HEK293 (cell line): ENCODE measurements around the gene PRSS2.
"Not testable (repeated sequence)": the region's sequence is repeated elsewhere in the genome, so short reads cannot be mapped to it uniquely, and the experiment has no call there.

ENCODE experiments used
- SP2 ChIP-seq: fragments of 450-650 bp; formaldehyde crosslinking; IDR thresholded peaks from 2 replicates; pipeline ENCODE4 v1.5.1; 2016; ENCODE audit warnings: missing biosample characterization, missing genetic modification characterization
- SP7 ChIP-seq: fragments of 450-650 bp; formaldehyde crosslinking; IDR thresholded peaks from 2 replicates; pipeline ENCODE4 v1.5.1; 2016; ENCODE audit warnings: missing biosample characterization, missing genetic modification characterization
- ZNF133 ChIP-seq: fragments of 450-650 bp; formaldehyde crosslinking; IDR thresholded peaks from 2 replicates; pipeline ENCODE4 v1.5.1; 2016; ENCODE audit warnings: missing biosample characterization, missing genetic modification characterization
- ZNF24 ChIP-seq: fragments of 450-650 bp; formaldehyde crosslinking; IDR thresholded peaks from 2 replicates; pipeline ENCODE4 v1.5.1; 2016; ENCODE audit warnings: missing biosample characterization, missing genetic modification characterization

- TF ChIP-seq SP2, SP7, ZNF133, ZNF24 (tag by site-specific recombination): not testable (repeated sequence)
Measured at GRCh38 chr7:142775351-142776115, 4.8 kb downstream of the PRSS2 start.
